GM18858 (cell line): ENCODE results near the gene MYL9.
"Not testable (repeated sequence)": the region's sequence is repeated elsewhere in the genome, so short reads cannot be mapped to it uniquely, and the experiment has no call there.

ENCODE experiments used
- ATAC-seq: cut with Tn5 transposase; IDR thresholded peaks from one replicate; pipeline ENCODE4 v1.9.1; 2021; ENCODE audit not compliant: unreplicated experiment

Gene MYL9

GRCh38 chr20:36548704-36549627 lies 7.6 kb downstream of the MYL9 start:
- ATAC-seq: no peak

DNA sequence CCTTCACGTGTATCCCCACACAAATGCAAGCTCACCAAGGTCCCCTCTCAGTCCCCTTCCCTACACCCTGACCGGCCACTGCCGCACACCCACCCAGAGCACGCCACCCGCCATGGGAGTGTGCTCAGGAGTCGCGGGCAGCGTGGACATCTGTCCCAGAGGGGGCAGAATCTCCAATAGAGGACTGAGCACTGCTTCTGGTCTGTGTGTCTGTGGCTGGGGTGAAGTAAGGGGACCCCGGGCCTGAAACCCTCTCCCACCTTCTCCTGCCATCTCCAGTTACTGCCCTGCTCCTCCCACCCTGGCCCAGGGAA lies 8.3 kb downstream of the MYL9 start:
- ATAC-seq: no peak

DNA sequence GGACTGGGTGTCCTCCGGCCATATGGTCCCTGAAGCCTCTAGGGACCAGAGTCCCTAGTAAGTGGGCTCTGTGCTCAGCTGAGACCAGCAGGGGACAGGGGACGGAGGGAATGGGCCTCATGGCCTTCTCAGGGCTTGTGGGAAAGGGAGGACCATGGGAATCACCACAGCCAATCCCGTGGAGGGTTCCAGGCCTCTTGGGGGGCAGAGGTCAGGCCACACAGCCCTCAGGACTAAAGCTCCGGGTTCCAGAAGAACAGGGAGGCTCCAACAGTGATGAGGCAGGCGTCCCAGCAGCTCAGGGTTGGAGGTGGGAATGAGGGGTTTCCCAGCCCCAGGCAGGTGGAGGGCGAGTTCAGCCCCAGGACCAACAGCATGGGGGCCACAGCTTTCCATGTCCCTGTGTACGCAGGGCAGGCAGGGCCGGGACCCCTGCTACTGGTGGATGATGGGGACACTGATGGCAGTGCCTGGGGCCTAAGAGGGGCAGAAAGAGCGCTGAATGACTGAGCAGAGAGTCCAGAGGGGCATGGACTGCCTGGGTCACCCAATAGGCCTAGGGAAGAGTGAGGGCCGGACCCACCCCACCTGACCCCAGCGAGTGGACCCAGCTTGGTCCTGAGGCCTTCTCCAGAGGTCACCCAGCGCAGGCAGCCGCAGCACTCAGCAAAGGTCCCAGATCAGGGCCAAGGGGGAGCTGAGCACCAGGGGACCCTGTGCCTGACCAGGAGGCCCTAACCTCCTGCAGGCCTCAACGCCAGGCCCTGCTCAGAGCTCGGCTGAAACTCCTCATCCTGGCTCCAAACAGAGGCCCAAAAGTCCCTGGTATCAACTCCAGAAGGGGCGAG lies 8.8 kb downstream of the MYL9 start:
- no peak for ATAC-seq

DNA sequence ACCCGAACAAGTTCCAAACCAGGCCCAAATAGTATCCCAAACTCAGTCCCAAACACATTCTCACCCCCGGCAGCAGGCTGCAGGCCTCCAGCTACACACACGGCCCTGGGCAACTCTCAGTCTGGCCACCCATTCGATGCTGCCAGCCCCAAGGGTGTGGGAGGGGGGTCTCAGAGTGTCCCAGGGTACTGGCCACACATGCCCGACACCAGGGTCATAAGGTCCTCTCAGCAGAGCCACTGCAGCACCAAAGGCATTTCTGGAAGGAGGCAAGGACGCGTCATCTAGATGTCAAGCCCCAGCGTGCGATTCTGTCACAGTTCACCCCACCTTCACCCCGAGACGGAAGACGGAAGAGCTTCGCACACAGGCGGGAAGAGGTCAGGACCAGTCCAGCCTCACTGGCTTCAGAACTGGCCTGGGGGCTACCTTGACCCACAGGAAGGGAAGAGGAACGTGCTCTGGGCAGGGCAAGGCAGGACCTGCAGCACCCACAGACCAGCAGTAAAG lies 9.5 kb downstream of the MYL9 start:
- ATAC-seq: no peak

- no peak for ATAC-seq
Observed at GRCh38 chr20:36555248-36555647, 13.9 kb downstream of the MYL9 start.

- ATAC-seq: no peak
Observed at GRCh38 chr20:36562724-36563123, 21.4 kb downstream of the MYL9 start.

DNA sequence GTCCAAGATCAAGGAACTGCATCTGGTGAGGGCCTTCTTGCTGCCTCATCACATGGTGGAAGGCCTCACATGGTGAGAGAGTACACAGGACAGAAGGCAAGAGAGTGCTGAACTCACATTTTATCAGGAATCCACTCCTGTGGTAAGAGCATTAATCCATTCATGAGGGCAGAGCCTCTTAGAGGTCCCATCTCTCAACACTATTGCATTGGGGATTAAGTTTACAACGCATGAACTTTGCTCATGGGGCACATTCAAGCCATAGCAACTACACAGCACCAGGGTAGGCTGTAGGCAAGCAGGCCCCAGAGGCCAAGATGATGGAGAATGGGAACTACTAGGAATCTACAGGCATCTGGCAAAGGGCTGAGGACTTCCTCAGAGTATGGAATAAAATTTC lies 22.1 kb downstream of the MYL9 start:
- ATAC-seq: no peak

GRCh38 chr20:36564078-36564725 lies 22.9 kb downstream of the MYL9 start:
- ATAC-seq: not testable (repeated sequence)

GRCh38 chr20:36564726-36565121 lies 23.4 kb downstream of the MYL9 start:
- ATAC-seq: not testable (repeated sequence)

DNA sequence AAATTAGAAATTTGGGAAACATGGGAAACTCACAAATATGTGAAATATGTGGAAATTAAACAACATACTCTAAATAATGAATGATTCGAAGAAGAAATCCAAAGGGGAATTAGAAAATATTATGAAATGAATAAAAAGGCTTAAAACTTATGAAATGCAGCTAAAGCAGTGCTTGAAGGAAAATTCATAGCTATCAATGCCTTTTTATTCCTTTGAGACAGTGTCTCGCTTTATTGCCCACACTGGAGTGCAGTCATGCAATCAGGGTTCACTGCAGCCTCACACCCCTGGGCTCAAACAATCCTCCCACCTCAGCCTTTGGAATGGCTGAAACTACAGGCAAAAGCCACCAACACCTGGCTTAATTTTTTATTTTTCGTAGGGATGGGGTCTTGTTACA lies 24.2 kb downstream of the MYL9 start:
- ATAC-seq: no peak

DNA sequence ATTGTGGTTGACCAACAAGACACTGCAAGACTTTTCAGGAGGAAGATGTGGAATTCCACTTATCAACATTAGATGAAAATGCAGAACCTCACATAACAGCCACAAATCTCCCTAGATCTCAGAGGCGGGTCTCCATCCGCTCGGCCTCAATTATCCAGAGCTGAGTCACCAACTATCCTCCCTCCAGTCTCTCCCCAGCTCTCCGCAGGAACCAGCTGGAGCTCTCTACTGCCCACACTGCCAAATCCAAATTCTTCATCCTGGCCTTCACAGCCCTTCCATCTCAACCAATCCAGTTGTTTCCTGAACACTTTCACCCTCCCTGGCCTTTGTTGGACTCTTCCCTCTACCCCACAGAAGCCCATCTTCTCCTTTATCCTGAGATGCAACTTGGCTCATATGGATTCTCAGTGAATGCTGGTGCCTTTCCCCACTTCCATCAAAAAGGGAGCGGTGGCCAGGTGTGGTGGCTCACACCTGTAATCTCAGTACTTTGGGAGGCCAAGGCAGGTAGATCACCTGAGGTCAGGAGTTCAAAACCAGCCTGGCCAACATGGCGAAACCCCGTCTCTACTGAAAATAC lies 28.6 kb downstream of the MYL9 start:
- ATAC-seq: no peak

- ATAC-seq: no peak
Observed at GRCh38 chr20:36571564-36572504, 30.5 kb downstream of the MYL9 start.

- peak; percentile 9 for ATAC-seq
Observed at GRCh38 chr20:36572701-36573102, 31.4 kb downstream of the MYL9 start.

- ATAC-seq: peak; percentile 56
Observed at GRCh38 chr20:36573103-36573797, 31.9 kb downstream of the MYL9 start, which contains the start of gene TGIF2. Gene TGIF2, plus strand, starts transcription at chr20:36573597. Its CDS starts 5,178 bp downstream, at chr20:36578775.

DNA sequence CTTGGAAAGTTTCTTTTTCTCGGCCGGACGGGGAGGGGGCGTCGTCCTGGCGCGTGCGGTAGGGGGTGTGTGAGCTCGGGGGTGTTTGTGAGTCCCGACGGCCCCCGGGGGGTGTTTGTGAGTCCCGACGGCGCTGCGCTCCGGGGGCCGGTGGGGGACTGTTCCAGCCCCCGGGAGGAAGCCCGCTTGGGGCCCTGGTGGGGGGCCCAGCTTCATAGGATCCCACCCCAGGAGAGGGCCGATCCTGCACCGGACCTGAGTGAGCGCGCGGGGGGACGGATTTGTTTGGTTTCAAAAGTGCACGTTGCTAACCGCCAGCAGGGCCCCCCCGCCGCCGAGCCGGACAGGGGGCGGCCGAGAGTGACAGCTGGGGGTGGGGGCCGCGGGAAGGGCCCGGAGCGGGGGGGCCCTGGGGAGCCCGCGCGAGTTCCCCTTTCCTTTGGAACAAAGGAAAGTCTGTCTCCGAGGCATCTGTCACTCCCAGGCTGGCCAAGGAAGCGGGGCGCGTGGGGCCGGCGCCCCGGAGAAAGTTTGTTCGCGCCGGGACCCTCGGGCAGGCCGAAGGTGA lies 32.6 kb downstream of the MYL9 start:
- no peak for ATAC-seq

DNA sequence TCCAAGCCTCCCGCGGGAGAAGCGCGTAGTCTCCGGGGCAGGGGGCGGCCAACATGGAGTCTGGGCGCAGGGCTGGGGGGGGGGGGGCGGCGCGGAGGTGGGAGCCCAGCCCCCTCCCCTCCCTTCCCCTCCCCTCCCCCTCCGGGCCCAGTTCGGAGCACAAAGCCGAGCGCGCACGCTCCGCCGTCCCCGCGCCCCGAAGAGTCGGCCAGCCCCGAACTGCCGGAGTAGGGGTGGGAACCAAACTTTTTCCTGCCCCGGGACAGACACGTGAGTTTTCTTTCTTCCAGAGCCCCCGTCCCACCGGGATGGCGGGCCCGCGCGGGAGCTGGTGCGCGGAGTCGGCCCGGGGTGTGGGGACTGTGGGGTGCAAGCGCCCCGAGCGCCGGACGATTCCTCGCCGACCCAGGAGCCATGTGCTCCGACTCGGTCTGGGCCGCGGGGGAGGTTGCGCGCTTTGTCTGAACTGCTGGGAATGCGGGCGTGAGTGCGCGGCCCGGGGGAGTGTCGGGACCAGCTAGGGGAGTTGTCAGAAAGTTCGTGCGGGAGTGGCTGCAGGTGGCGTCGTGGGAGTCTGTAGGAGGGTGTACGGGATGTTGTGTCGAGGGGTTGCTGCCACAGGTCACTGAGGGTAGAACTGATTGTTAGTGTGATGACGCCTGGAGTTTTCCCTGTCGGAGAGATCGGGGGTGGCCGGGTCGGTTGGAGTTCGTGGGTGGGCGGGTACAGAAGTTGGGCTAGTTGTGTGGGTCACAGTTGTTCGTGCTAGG lies 33.2 kb downstream of the MYL9 start:
- ATAC-seq: no peak

DNA sequence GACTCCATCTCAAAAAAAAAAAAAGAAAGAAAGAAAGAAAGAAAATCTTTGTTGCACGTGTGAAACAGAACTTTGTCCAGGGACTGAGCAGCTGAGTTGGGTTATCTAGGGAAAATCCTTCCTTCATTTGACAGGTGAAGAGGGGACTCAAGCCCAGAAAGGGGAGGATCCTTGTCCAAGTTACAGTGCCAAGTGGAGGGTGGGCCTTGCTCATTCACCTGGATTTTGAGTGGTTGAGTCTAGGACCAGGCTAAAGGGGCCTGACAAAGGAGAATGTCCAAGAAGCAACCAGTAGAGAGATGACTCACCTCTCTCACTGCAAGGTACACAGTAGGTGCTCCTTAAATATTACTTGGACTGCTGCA lies 34.7 kb downstream of the MYL9 start:
- no peak for ATAC-seq

DNA sequence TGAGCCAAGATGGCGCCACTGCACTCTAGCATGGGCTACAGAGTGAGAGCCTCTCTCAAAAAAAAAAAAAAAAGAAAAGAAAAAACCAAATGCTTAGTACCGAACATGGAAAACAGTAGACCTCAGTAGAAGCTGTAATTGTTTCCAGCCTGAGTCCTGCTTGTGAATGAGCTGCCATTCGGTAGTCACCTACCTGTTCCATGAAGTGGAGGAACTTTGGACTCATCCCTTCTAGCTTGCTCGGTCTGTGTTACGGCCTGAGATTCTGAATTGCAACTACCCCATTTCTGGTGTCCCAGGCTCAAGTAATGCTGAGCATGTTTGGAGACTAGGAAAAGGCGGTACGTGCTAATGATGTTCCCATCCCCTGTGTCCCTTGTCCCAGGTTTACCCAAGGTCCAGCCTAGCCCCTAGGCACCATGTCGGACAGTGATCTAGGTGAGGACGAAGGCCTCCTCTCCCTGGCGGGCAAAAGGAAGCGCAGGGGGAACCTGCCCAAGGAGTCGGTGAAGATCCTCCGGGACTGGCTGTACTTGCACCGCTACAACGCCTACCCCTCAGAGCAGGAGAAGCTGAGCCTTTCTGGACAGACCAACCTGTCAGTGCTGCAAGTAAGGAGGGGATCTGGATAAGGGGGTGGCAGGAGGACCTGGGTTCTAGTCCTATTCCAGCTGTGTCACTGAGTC lies 37.2 kb downstream of the MYL9 start:
- ATAC-seq: no peak
